ENCODE data around the gene HNRNPH2. TPM values are rescaled to one million over a fixed set of nuclear protein-coding genes. Genes with fewer than 3 reads are reported as not detected.

Gene HNRNPH2, protein sequence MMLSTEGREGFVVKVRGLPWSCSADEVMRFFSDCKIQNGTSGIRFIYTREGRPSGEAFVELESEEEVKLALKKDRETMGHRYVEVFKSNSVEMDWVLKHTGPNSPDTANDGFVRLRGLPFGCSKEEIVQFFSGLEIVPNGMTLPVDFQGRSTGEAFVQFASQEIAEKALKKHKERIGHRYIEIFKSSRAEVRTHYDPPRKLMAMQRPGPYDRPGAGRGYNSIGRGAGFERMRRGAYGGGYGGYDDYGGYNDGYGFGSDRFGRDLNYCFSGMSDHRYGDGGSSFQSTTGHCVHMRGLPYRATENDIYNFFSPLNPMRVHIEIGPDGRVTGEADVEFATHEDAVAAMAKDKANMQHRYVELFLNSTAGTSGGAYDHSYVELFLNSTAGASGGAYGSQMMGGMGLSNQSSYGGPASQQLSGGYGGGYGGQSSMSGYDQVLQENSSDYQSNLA
- 10 to 100 TPM; 75.2 to 80.7 TPM for total RNA-seq
- 68.0 TPM for polyA plus RNA-seq (2013, experiment 1 of 2)
- 67.6 TPM for polyA plus RNA-seq (2013, experiment 2 of 2)
- long read RNA-seq, experiment 1, transcript HNRNPH2-201 (2 exons, 2,223 nt): major isoform, 26 of 63 reads
- long read RNA-seq, experiment 1, partial matches to known transcripts: 37 of 63 reads
- long read RNA-seq, experiment 1, other reads (novel, unspliced or antisense): 0 of 63 reads
- long read RNA-seq, experiment 2, transcript HNRNPH2-201 (2 exons, 2,223 nt): major isoform, 219 of 231 reads
- long read RNA-seq, experiment 2, partial matches to known transcripts: 12 of 231 reads
- long read RNA-seq, experiment 2, other reads (novel, unspliced or antisense): 0 of 231 reads
- long read RNA-seq, experiment 3, transcript HNRNPH2-201 (2 exons, 2,223 nt): major isoform, 808 of 823 reads
- long read RNA-seq, experiment 3, partial matches to known transcripts: 15 of 823 reads
- long read RNA-seq, experiment 3, other reads (novel, unspliced or antisense): 0 of 823 reads
- long read RNA-seq, experiment 4, transcript HNRNPH2-201 (2 exons, 2,223 nt): major isoform, 149 of 218 reads
- long read RNA-seq, experiment 4, partial matches to known transcripts: 69 of 218 reads
- long read RNA-seq, experiment 4, other reads (novel, unspliced or antisense): 0 of 218 reads

DNA sequence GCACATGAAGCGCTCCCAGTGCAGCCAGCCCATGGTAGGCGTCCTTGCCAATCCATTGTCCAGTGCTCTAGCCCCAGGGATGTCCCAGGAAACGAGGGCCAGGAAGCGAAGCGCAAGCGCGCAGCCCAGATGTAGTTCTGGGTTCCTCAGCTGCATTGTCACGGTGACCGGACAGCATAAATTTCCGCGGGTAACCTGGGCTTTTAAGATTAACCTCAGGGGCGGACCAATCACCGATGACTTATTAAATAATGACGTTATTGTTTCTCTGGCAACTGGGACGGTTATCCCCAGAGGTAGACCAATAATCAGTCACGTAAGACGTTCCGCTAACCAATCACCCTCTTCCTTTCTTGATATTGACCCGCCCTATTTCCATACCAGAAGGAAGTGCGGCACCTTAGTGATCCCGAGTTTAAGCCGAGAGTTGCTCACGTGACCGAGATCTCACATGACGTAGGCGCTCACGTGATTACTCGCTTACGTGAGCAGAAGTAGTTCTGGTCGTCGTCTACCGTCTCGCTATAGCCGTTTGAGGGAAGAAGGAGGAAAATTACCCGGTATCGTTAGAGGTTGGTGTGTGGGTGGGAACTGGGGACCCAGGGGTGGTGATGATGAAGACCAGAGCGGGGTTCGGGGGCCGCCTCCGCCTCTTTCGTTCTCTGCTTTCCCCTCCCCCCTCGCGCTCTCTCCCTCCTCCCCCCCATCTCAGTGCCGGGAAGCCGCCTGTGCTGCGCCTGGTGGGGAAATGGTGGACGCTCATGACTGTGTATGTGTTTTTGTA lies at the start of gene HNRNPH2, which contains the start of gene GLA:
Gene HNRNPH2, plus strand, starts transcription at position 475 of the 784 bp plus-strand sequence. CDS start 3,767 bp downstream, outside the sequence.
Gene GLA, minus strand, starts transcription at position 178 of the 784 bp plus-strand sequence. Its CDS starts 22 bp downstream, at position 156.
- 0% methylated on average over 8 to 34 of the region's 47 CpGs for WGBS, 2 experiments (ENCODE audit: insufficient coverage in 1 of 2, insufficient read length in 1 of 2)
- Histone ChIP-seq H3K4me1 (ENCODE audit: control insufficient read depth, insufficient read depth, low read length) (no peaks in the 10 kb centered on the region), H3K27ac (ENCODE audit: low read depth, low read length) (peak within 1 kb of the TSS; percentile 95), H3K27me3 (ENCODE audit: control insufficient read depth, insufficient read depth, low read length, poor library complexity, severe bottlenecking) (no peaks in the 10 kb centered on the region), H3K9ac (ENCODE audit: extremely low read depth, low read length, poor library complexity, severe bottlenecking) (peak within 1 kb of the TSS; percentile 99), H3K9me3 (ENCODE audit: control insufficient read depth, low read length) (no peaks in the 10 kb centered on the region), H3K4me3 (ENCODE audit: low read length) (peak within 1 kb of the TSS; percentile 92), H3K36me3 (ENCODE audit: control insufficient read depth, insufficient read depth, low read length) (peaks cover 21% of the 10 kb centered on the region)
- Mint-ChIP-seq H3K9me3 (peaks cover 39% of the 10 kb centered on the region), H3K27me3 (ENCODE audit: insufficient read depth) (no peaks in the 10 kb centered on the region), H3K4me1 (peaks cover 5% of the 10 kb centered on the region), H3K27ac (peak within 1 kb of the TSS; percentile 99), H3K36me3 (ENCODE audit: low read depth) (peaks cover 21% of the 10 kb centered on the region), H3K4me3 (peak within 1 kb of the TSS; percentile 76)
- TF ChIP-seq, protein P1, sequence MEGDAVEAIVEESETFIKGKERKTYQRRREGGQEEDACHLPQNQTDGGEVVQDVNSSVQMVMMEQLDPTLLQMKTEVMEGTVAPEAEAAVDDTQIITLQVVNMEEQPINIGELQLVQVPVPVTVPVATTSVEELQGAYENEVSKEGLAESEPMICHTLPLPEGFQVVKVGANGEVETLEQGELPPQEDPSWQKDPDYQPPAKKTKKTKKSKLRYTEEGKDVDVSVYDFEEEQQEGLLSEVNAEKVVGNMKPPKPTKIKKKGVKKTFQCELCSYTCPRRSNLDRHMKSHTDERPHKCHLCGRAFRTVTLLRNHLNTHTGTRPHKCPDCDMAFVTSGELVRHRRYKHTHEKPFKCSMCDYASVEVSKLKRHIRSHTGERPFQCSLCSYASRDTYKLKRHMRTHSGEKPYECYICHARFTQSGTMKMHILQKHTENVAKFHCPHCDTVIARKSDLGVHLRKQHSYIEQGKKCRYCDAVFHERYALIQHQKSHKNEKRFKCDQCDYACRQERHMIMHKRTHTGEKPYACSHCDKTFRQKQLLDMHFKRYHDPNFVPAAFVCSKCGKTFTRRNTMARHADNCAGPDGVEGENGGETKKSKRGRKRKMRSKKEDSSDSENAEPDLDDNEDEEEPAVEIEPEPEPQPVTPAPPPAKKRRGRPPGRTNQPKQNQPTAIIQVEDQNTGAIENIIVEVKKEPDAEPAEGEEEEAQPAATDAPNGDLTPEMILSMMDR (conservative IDR thresholded peaks at IDR 0.05): no peak
- DNase-seq: peak; percentile 94

DNA sequence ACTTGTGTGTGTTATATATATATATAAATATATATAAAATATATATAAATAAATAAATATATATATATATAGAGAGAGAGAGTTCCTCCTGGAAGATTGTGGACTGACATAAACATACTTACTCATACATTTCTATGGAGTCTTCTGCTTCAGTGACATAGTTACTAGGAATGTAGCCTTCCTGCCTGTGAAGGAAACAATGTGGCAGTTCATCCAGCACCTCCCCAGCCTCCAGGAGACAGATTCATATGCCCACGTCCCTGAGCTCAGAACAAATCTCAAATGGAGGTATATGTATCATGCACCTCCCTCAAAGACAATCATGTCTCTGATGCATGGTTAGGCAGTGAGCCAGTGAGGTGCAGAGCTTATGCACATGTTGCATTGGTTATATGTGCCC lies 48.1 kb upstream of the HNRNPH2 start:
- TF ChIP-seq, protein P1 (conservative IDR thresholded peaks at IDR 0.05): no peak
- Histone ChIP-seq H3K27me3 (ENCODE audit: control insufficient read depth, insufficient read depth, low read length, poor library complexity, severe bottlenecking) (peaks cover 6% of the 10 kb centered on the region), H3K4me3 (ENCODE audit: low read length) (no peak overlapping the region), H3K9me3 (ENCODE audit: control insufficient read depth, low read length) (no peaks in the 10 kb centered on the region), H3K4me1 (ENCODE audit: control insufficient read depth, insufficient read depth, low read length) (no peaks in the 10 kb centered on the region), H3K36me3 (ENCODE audit: control insufficient read depth, insufficient read depth, low read length) (no peaks in the 10 kb centered on the region), H3K9ac (ENCODE audit: extremely low read depth, low read length, poor library complexity, severe bottlenecking) (no peak overlapping the region), H3K27ac (ENCODE audit: low read depth, low read length) (no peak overlapping the region)
- Mint-ChIP-seq H3K4me1 (peaks cover 17% of the 10 kb centered on the region), H3K4me3 (no peak overlapping the region), H3K36me3 (ENCODE audit: low read depth) (no peaks in the 10 kb centered on the region), H3K9me3 (peaks cover 71% of the 10 kb centered on the region), H3K27ac (no peak overlapping the region), H3K27me3 (ENCODE audit: insufficient read depth) (peaks cover 7% of the 10 kb centered on the region)
- 86% methylated on average over 1 of the region's 1 CpG; no CpG with 5 or more reads in 1 of the 2 experiments for WGBS, 2 experiments (ENCODE audit: insufficient coverage in 1 of 2, insufficient read length in 1 of 2)
- no peak for DNase-seq

All from endodermal cell (in vitro differentiated cells).